ENCODE measurements around the gene FOLR1. TPM values are rescaled to one million over a fixed set of nuclear protein-coding genes. Genes with fewer than 3 reads are reported as not detected.

Gene FOLR1
- total and polyA plus RNA-seq, 9 of the 15 experiments (the other 6 are each of a cell fraction or from before 2014, with no cell fraction given), result 0.22 to 2.3 (median 1.0) TPM

DNA sequence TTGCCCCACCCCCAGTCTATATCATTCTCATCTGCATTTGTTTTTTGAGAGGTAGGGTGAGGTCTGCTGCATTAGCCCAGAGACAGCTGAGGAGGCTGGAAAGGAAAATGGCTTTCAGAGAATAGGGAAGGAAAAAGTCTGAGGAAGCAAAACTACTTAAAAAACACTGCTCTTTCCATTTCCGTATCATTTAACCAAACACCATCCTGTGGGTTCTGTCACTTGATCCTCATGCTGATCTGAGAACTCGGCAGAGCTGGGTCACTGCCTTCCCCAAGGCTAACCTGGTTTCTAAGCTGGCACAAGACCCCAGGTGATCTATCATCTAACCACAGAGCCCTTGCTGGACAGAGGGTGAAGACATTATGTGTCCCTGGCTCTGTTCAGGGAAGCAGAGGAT lies 25.9 kb downstream of the FOLR1 start:
- Histone ChIP-seq H3K27ac (ENCODE audit: extremely low read depth, low read depth, low read length) (no peak overlapping the region), H3K9ac (ENCODE audit: insufficient read depth in 1 of 2, low read depth in 2 of 2, low read length in 2 of 2) (peak overlapping the region in 1 of 2 experiments; percentile 46; a peak in 1 of 4 replicates), H2AFZ (ENCODE audit: low read depth, low read length) (peak overlapping the region; percentile 71), H3K4me2 (ENCODE audit: insufficient read depth, low read length) (no peak overlapping the region), H3K79me2 (ENCODE audit: control insufficient read depth, insufficient read depth, low read length) (no peaks in the 10 kb centered on the region), H3K9me1 (ENCODE audit: control insufficient read depth, insufficient read depth, low read length) (no peaks in the 10 kb centered on the region), H3K4me1 (replicated peaks in 1 of 2; ENCODE audit: control insufficient read depth in 2 of 2, insufficient read depth in 2 of 2, low read length in 2 of 2) (peaks cover 21 to 28% of the 10 kb centered on the region in 2 experiments), H3K27me3 (ENCODE audit: control insufficient read depth in 2 of 2, insufficient read depth in 2 of 2, low read length in 2 of 2) (no peaks in the 10 kb centered on the region), H3K4me3 (no peak overlapping the region), H4K20me1 (replicated peaks; ENCODE audit: control insufficient read depth, insufficient read depth, low read length) (no peaks in the 10 kb centered on the region), H3K36me3 (ENCODE audit: control insufficient read depth, insufficient read depth, low read length) (no peaks in the 10 kb centered on the region), H3K9me3 (replicated peaks; ENCODE audit: control insufficient read depth, insufficient read depth, low read depth, low read length) (no peaks in the 10 kb centered on the region)
- TF ChIP-seq NFATC3 (IDR thresholded peaks at IDR 0.05), result no peak
- TF ChIP-seq PRMT5 (CRISPR knock-in tag; IDR thresholded peaks at IDR 0.05), result no peak
- TF ChIP-seq ZNF75A (CRISPR knock-in tag; IDR thresholded peaks at IDR 0.05), result no peak
- no peak for TF ChIP-seq TEAD1 (CRISPR knock-in tag; IDR thresholded peaks at IDR 0.05)
- TF ChIP-seq ELK3 (CRISPR knock-in tag; IDR thresholded peaks at IDR 0.05), result no peak
- WGBS (ENCODE audit: insufficient coverage, low coverage, missing lambda C conversion rate), result 11% methylated on average over 2 of the region's 2 CpGs
- intact Hi-C loops (cut with micrococcal nuclease) (no loop called here), in situ Hi-C loops (cut with MboI) (no loop called here)
- no TSS peak for BruUV-seq (replicated peaks)
- POLR2A ChIA-PET, result interaction anchor here (0.9 kb wide), 1 partner anchor 10 kb away, joined by 3 read pairs; no protein-coding TSS in a partner anchor
- CTCF ChIA-PET (ENCODE audit: low intra/inter-chr PET ratio), result no interaction called here
- no peak for FAIRE-seq
- no peak for ATAC-seq
- no peak for DNase-seq (ENCODE audit: extremely low read depth in 1 of 4, low spot score in 3 of 4)

Measured in K562 (cell line).